Panc1 (cell line): ENCODE measurements around the gene ISCU. TPM values are rescaled to one million over a fixed set of nuclear protein-coding genes. Genes with fewer than 3 reads are reported as not detected.

ENCODE experiments used
- ATAC-seq: fragments of 200-7000 bp; cut with Tn5 transposase; 2 replicates; pipeline ENCODE4 v1.9.1; 2020; ENCODE audit warnings: mild to moderate bottlenecking, moderate library complexity
- BruUV-seq: library from RNA; stranded (reverse); fragments of 400-500 nt; replicated peaks from 2 replicates; lab custom pipeline; 2021; lab: Mats Ljungman, UMichigan
- CTCF ChIA-PET: fragments of 300-600 bp; sonication (Branson Sonifier 250); formaldehyde crosslinking; loops from one replicate; lab custom pipeline; 2022; ENCODE audit warnings: antibody characterized with exemption; lab: Charles Lee
- POLR2A ChIA-PET: fragments of 300-600 bp; sonication (Branson Sonifier 250); formaldehyde crosslinking; loops from one replicate; lab custom pipeline; 2022; ENCODE audit warnings: antibody characterized with exemption; lab: Charles Lee
- DNase-seq: peaks from one replicate; pipeline ENCODE4 v3.0.0-alpha.2; 2010; ENCODE audit warnings: low read depth, low spot score
- H3K27ac ChIP-seq: 2 replicates; pipeline ENCODE4 v1.5.1; 2011; ENCODE audit warnings: mild to moderate bottlenecking, low read length, inconsistent platforms
- H3K27me3 ChIP-seq: fragments of 200-500 bp; sonication (Bioruptor generic); 2 replicates; pipeline ENCODE4 v1.6.0; 2014; ENCODE audit warnings: low read length, inconsistent platforms; ENCODE audit not compliant: control insufficient read depth, insufficient read depth
- H3K36me3 ChIP-seq: fragments of 200-500 bp; sonication (Bioruptor generic); 2 replicates; pipeline ENCODE4 v1.5.1; 2014; ENCODE audit warnings: inconsistent platforms, mild to moderate bottlenecking, low read length, moderate library complexity; ENCODE audit not compliant: control insufficient read depth, insufficient read depth
- H3K4me1 ChIP-seq: 2 replicates; pipeline ENCODE4 v1.5.1; 2011; ENCODE audit warnings: inconsistent platforms, mild to moderate bottlenecking, low read length, moderate library complexity; ENCODE audit not compliant: control insufficient read depth, insufficient read depth
- H3K4me3 ChIP-seq, 2 experiments: 2 replicates each; pipeline ENCODE4 v1.5.1; 2011 to 2012; ENCODE audit warnings: low read depth in 2 of 2, low read length in 2 of 2, mild to moderate bottlenecking in 2 of 2, inconsistent platforms in 1 of 2, moderate library complexity in 1 of 2
- H3K9me3 ChIP-seq: fragments of 200-500 bp; sonication (Bioruptor generic); 2 replicates; pipeline ENCODE4 v1.5.1; 2014; ENCODE audit warnings: low read depth, mild to moderate bottlenecking, inconsistent platforms, low read length, moderate library complexity; ENCODE audit not compliant: control insufficient read depth, insufficient read depth
- CTCF ChIP-seq: fragments of 450-650 bp; IDR thresholded peaks from 2 replicates; pipeline ENCODE4 v1.5.1; 2017; ENCODE audit warnings: mild to moderate bottlenecking
- POLR2AphosphoS5 ChIP-seq: IDR thresholded peaks from 2 replicates; pipeline ENCODE4 v1.6.1; 2012; ENCODE audit warnings: mild to moderate bottlenecking, low read depth, low read length, moderate library complexity
- REST ChIP-seq, 2 experiments: IDR thresholded peaks; 2 replicates each; pipeline ENCODE4 v1.6.1; 2011 to 2012; ENCODE audit warnings: low read depth in 2 of 2, control low read depth in 1 of 2, low read length in 1 of 2, mild to moderate bottlenecking in 1 of 2, moderate library complexity in 1 of 2; ENCODE audit not compliant: insufficient read depth in 1 of 2
- SIN3A ChIP-seq: IDR thresholded peaks from 2 replicates; pipeline ENCODE4 v1.6.1; 2012; ENCODE audit warnings: low read depth, mild to moderate bottlenecking, low read length, moderate library complexity, borderline replicate concordance; ENCODE audit not compliant: insufficient read depth
- TCF7L2 ChIP-seq: IDR thresholded peaks from 2 replicates; pipeline ENCODE4 v1.6.1; 2011; ENCODE audit warnings: mild to moderate bottlenecking, low read depth, low read length, inconsistent platforms
- in situ Hi-C: cut with HindIII; loops from 2 replicates; pipeline ENCODE4 v1.10.0; 2016; ENCODE audit warnings: low sequenced_read_pairs, low pct_unique_long_range_greater_than_20kb
- intact Hi-C: fragments of 100-400 bp; cut with micrococcal nuclease; formaldehyde crosslinking; loops from one replicate; pipeline ENCODE4 v1.10.0; 2022; ENCODE audit not compliant: unreplicated experiment
- total RNA-seq: library from RNA; stranded (reverse); gene quantifications from one replicate; pipeline ENCODE4 v1.2.1, GENCODE V29; 2021; ENCODE audit not compliant: unreplicated experiment

ISCU gene
- total RNA-seq, 1 experiment from 2014 or later, result 66.1 TPM

- in situ Hi-C loops, result no loop called here
- POLR2A ChIA-PET, result no interaction called here
- BruUV-seq, result no TSS peak
Measured at GRCh38 chr12:108587826-108588225, 25.4 kb downstream of the ISCU start.

GRCh38 chr12:108589028-108589839 is 26.8 kb downstream of the ISCU start:
- Histone ChIP-seq H3K27ac (no peak overlapping the region), H3K36me3 (no peaks in the 10 kb centered on the region), H3K4me3 (no peak overlapping the region), H3K9me3 (no peaks in the 10 kb centered on the region), H3K4me1 (peaks cover 4% of the 10 kb centered on the region), H3K27me3 (no peaks in the 10 kb centered on the region)
- DNase-seq (no peak), ATAC-seq (peak; percentile 61)
- BruUV-seq, result no TSS peak
- POLR2A ChIA-PET, result no interaction called here
- no peak for TF ChIP-seq TCF7L2
- TF ChIP-seq REST (IDR thresholded peaks at IDR 0.05; ENCODE audit: insufficient read depth in 1 of 2, low read depth in 2 of 2, low read length in 1 of 2), result no peak
- no peak for TF ChIP-seq POLR2AphosphoS5
- TF ChIP-seq CTCF, result no peak
- TF ChIP-seq SIN3A, result no peak
- intact Hi-C loops (no loop called here), in situ Hi-C loops (no loop called here)
- CTCF ChIA-PET, result interaction anchor here (0.5 kb wide), 1 partner anchor 1524 kb away, joined by 3 read pairs; no protein-coding TSS in a partner anchor

More at GRCh38 chr12:108587826-108588225, 25.4 kb downstream of the ISCU start:
- CTCF ChIA-PET, result no interaction called here
- Histone ChIP-seq H3K4me1 (peaks cover 4% of the 10 kb centered on the region), H3K27ac (no peak overlapping the region), H3K27me3 (no peaks in the 10 kb centered on the region), H3K9me3 (no peaks in the 10 kb centered on the region), H3K4me3 (no peak overlapping the region), H3K36me3 (no peaks in the 10 kb centered on the region)
- intact Hi-C loops, result no loop called here
- DNase-seq, result no peak
- ATAC-seq, result no peak
- no peak for TF ChIP-seq REST (IDR thresholded peaks at IDR 0.05; ENCODE audit: insufficient read depth in 1 of 2, low read depth in 2 of 2, low read length in 1 of 2)
- TF ChIP-seq SIN3A, result no peak
- TF ChIP-seq CTCF, result no peak
- TF ChIP-seq TCF7L2, result no peak
- no peak for TF ChIP-seq POLR2AphosphoS5
